ENCODE measurements around the gene STXBP6. TPM values are rescaled to one million over a fixed set of nuclear protein-coding genes. Genes with fewer than 3 reads are reported as not detected.

STXBP6 gene
- total RNA-seq, 1 donor from 2014 or later: 17.7 TPM

DNA sequence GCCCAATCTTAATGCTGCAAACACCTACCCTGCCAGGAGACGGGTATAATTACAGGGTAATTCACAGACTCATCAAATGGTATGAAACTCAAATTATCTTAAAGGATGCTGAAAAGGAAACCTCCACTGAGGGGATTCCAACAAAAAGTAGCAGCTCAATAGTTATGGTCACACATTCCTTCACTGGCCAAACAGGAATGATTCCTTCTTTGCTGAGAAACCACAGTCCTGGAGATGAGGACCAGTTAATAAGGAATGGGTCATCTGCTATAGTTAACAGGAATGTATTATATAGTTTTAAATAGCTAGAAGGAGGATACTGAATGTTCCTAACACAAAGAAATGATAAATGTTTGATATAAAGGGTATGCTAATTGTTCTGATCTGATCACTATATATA lies 136.9 kb downstream of the STXBP6 start:
- Histone ChIP-seq H3K4me1 (ENCODE audit: control insufficient read depth in 3 of 3, insufficient read depth in 3 of 3, low read length in 3 of 3) (peaks cover 0 to 6% (median 0%) of the 10 kb centered on the region in 3 donors), H3K9ac (ENCODE audit: low read depth in 1 of 3, low read length in 3 of 3) (no peak overlapping the region), H3K4me3 (ENCODE audit: low read length in 3 of 3) (no peak overlapping the region), H3K27ac (ENCODE audit: low read depth, low read length) (no peak overlapping the region), H3K27me3 (ENCODE audit: control insufficient read depth in 3 of 3, insufficient read depth in 3 of 3, low read length in 3 of 3) (no peaks in the 10 kb centered on the region), H3K9me3 (ENCODE audit: control insufficient read depth in 3 of 3, low read length in 3 of 3) (no peaks in the 10 kb centered on the region), H3K36me3 (ENCODE audit: control insufficient read depth in 3 of 3, insufficient read depth in 3 of 3, low read length in 3 of 3) (no peaks in the 10 kb centered on the region)

DNA sequence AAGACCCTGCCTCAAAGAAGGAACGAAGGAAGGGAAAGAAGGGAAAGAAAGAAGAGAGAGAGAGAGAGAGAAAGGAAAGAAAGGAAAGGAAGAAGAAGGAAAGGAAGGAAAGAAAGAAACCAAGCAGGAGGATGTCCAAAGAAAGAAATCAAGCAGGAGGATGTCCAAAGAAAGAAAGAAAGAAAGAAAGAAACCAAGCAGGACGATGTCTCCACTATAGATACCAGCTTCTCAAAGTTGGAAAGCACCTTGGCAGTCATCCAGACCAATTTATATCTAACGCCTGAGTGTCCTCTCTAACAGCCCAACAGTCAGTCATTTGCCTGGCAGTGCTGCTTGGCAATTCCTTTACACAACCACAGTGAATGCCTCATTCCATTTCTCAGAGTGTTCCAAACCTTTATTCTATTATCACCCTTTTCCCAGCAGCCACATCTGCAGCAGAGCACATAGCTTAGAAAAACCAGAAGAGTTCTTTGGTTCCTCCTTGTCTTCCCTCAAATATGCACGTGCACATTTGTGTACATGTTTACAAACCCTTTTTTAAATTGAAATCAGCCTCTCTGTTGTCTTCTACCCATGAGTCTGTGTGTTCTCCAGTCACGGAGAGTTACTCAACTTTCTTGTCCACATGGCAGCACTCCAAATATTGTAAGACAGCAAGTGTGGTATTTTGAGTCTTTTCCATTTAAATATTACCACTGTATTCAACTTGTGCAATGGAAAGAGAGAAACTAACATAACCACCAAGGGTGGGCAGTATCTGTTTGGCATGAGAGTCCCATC lies 138.4 kb downstream of the STXBP6 start:
- Histone ChIP-seq H3K9me3 (ENCODE audit: control insufficient read depth in 3 of 3, low read length in 3 of 3) (no peaks in the 10 kb centered on the region), H3K9ac (ENCODE audit: low read depth in 1 of 3, low read length in 3 of 3) (no peak overlapping the region), H3K27ac (ENCODE audit: low read depth, low read length) (no peak overlapping the region), H3K4me3 (ENCODE audit: low read length in 3 of 3) (peak overlapping the region in 1 of 3 donors; percentile 11), H3K4me1 (ENCODE audit: control insufficient read depth in 3 of 3, insufficient read depth in 3 of 3, low read length in 3 of 3) (peaks cover 0 to 6% (median 0%) of the 10 kb centered on the region in 3 donors), H3K36me3 (ENCODE audit: control insufficient read depth in 3 of 3, insufficient read depth in 3 of 3, low read length in 3 of 3) (no peaks in the 10 kb centered on the region), H3K27me3 (ENCODE audit: control insufficient read depth in 3 of 3, insufficient read depth in 3 of 3, low read length in 3 of 3) (no peaks in the 10 kb centered on the region)

DNA sequence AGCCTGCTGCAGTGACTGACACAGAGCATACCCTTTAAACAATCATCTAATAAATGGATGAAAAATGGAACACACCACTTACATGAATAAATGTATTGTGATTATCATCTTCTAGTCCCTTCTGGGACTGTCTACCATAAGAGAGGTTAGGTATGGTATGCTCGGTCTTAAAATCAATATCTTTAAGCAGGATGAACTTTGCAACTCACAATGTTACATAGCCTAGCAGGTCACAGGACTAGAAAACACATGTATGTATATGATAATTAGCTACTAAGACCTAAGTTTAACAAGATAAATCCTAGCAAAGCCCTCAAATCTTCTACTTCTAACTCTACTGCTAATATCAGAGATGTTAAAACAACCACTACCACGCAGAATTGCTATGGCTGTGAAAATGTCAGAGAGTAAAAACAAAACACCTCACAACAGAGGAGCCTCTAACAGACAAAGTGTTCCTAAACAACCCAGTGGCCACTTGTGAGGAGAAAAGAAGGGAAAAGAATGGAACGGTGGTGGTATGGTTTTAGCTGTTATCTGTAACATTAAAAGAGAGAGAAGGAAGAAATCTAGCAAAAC lies 139.4 kb downstream of the STXBP6 start:
- H3K9me3 ChIP-seq (ENCODE audit: control insufficient read depth in 3 of 3, low read length in 3 of 3): no peaks in the 10 kb centered on the region
- no peak overlapping the region for H3K4me3 ChIP-seq (ENCODE audit: low read length in 3 of 3)
- no peaks in the 10 kb centered on the region for H3K27me3 ChIP-seq (ENCODE audit: control insufficient read depth in 3 of 3, insufficient read depth in 3 of 3, low read length in 3 of 3)
- no peaks in the 10 kb centered on the region for H3K36me3 ChIP-seq (ENCODE audit: control insufficient read depth in 3 of 3, insufficient read depth in 3 of 3, low read length in 3 of 3)
- no peak overlapping the region for H3K27ac ChIP-seq (ENCODE audit: low read depth, low read length)
- no peak overlapping the region for H3K9ac ChIP-seq (ENCODE audit: low read depth in 1 of 3, low read length in 3 of 3)
- peaks cover 0 to 6% (median 0%) of the 10 kb centered on the region in 3 donors for H3K4me1 ChIP-seq (ENCODE audit: control insufficient read depth in 3 of 3, insufficient read depth in 3 of 3, low read length in 3 of 3)

DNA sequence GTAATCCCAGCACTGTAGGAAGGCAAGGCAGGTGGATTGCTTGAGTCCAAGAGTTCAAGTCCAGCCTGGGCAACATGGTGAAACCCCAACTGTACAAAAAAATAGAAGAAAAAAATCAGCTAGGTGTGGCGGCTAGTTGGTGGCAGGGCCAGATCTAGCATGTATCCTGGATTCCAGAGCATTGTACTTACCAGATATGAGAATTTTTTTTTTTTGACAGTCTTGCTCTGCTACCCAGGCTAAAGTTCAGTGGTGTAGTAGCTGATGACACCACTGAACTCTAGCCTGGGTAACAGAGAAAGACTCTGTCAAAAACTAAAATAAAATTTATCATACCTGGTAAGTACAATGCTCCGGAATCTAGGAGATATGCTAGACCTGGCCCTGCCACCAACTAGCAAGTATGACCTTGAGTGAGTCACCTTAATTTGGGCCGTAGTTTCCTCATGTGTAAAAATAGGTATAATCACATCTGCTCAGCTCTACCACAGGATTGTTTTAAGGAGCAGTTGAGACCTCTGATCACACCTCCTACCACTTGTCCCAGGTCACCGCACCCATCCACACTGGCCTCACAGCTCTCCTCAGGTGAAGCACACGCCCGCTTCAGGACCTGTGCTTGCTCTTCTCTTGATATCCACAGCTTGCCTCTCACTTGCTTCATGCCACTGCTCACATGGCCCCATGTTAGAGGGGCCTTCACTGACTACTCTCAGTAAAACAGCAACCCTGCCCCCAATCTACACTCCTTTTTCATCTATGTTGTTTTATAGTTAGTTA lies 140.2 kb downstream of the STXBP6 start:
- no peak overlapping the region for H3K4me3 ChIP-seq (ENCODE audit: low read length in 3 of 3)
- H3K36me3 ChIP-seq (ENCODE audit: control insufficient read depth in 3 of 3, insufficient read depth in 3 of 3, low read length in 3 of 3): no peaks in the 10 kb centered on the region
- H3K4me1 ChIP-seq (ENCODE audit: control insufficient read depth in 3 of 3, insufficient read depth in 3 of 3, low read length in 3 of 3): peaks cover 0 to 6% (median 0%) of the 10 kb centered on the region in 3 donors
- H3K9ac ChIP-seq (ENCODE audit: low read depth in 1 of 3, low read length in 3 of 3): no peak overlapping the region
- no peaks in the 10 kb centered on the region for H3K27me3 ChIP-seq (ENCODE audit: control insufficient read depth in 3 of 3, insufficient read depth in 3 of 3, low read length in 3 of 3)
- no peak overlapping the region for H3K27ac ChIP-seq (ENCODE audit: low read depth, low read length)
- H3K9me3 ChIP-seq (ENCODE audit: control insufficient read depth in 3 of 3, low read length in 3 of 3): no peaks in the 10 kb centered on the region

DNA sequence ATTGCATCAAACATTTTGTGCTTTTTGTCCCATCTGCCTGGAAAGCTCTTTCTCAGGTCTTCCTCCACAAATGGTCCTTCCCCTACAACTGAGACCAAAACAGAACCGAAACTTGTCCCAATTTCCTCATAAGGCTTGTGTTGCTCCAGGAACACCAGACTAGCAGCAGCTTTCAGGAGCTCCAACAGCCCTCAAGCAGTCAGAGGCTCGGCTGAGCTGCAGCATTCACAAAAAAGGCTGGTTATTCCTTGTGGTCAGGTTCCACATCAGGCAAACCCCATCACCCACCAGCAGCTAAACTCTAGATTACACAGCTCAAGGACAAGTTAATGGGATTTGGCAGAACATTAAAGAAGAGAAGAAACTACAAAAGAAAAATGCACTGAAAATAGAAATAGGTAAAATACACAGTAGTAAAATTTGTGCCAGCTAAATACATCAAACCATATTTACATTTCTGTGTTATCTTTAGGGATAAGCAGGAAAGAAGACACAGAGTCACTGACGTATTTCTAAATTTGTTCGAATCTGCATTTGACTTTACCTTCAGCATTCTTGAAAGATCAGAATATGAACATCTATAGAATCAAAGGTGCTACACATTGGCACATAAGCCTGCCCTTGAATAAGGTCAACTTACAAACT lies 141.2 kb downstream of the STXBP6 start:
- Histone ChIP-seq H3K9me3 (ENCODE audit: control insufficient read depth in 3 of 3, low read length in 3 of 3) (no peaks in the 10 kb centered on the region), H3K27ac (ENCODE audit: low read depth, low read length) (no peak overlapping the region), H3K9ac (ENCODE audit: low read depth in 1 of 3, low read length in 3 of 3) (no peak overlapping the region), H3K4me3 (ENCODE audit: low read length in 3 of 3) (no peak overlapping the region), H3K36me3 (ENCODE audit: control insufficient read depth in 3 of 3, insufficient read depth in 3 of 3, low read length in 3 of 3) (no peaks in the 10 kb centered on the region), H3K4me1 (ENCODE audit: control insufficient read depth in 3 of 3, insufficient read depth in 3 of 3, low read length in 3 of 3) (peaks cover 0 to 6% (median 0%) of the 10 kb centered on the region in 3 donors), H3K27me3 (ENCODE audit: control insufficient read depth in 3 of 3, insufficient read depth in 3 of 3, low read length in 3 of 3) (no peaks in the 10 kb centered on the region)

DNA sequence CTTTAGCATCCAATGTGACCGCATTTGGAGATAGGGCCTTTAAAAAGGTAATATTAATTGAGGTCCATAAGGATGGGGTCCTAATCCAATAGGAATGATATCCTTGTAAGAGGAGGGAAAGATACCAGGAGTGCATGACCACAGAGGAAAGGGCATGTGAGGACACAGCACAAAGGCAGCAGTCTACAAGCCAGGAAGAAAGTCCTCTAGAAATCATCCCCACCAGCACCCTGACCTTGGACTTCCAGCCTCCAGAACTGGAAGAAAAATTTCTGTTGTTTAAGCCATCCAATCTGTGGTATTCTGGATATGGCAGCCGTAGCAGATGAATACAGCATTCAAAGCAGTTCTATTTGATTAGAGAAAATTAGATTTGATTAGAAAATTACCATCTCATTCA lies 145.4 kb downstream of the STXBP6 start:
- Histone ChIP-seq H3K9ac (ENCODE audit: low read depth in 1 of 3, low read length in 3 of 3) (no peak overlapping the region), H3K27me3 (ENCODE audit: control insufficient read depth in 3 of 3, insufficient read depth in 3 of 3, low read length in 3 of 3) (no peaks in the 10 kb centered on the region), H3K27ac (ENCODE audit: low read depth, low read length) (no peak overlapping the region), H3K36me3 (ENCODE audit: control insufficient read depth in 3 of 3, insufficient read depth in 3 of 3, low read length in 3 of 3) (no peaks in the 10 kb centered on the region), H3K4me3 (ENCODE audit: low read length in 3 of 3) (no peak overlapping the region), H3K9me3 (ENCODE audit: control insufficient read depth in 3 of 3, low read length in 3 of 3) (no peaks in the 10 kb centered on the region), H3K4me1 (ENCODE audit: control insufficient read depth in 3 of 3, insufficient read depth in 3 of 3, low read length in 3 of 3) (no peaks in the 10 kb centered on the region)

DNA sequence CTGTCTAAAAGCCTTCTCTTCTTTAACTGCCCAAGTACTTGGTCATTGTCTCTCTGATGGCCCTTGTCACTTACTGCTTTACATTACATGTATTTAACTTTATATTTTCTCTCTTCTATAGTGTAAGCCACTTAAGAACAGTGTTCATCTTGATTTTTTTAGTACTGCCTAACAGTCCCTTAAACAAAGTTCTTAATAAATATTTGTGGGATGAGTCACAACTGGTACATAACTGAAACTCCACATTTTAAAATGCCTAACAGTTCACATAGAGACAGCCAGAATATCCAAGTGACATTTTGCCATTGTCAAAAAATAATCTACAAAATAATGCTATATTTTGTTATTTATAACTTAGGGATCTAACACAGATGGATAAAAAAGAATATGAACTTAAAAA lies 146.6 kb downstream of the STXBP6 start:
- no peak overlapping the region for H3K9ac ChIP-seq (ENCODE audit: low read depth in 1 of 3, low read length in 3 of 3)
- H3K4me3 ChIP-seq (ENCODE audit: low read length in 3 of 3): no peak overlapping the region
- H3K9me3 ChIP-seq (ENCODE audit: control insufficient read depth in 3 of 3, low read length in 3 of 3): no peaks in the 10 kb centered on the region
- no peak overlapping the region for H3K27ac ChIP-seq (ENCODE audit: low read depth, low read length)
- H3K27me3 ChIP-seq (ENCODE audit: control insufficient read depth in 3 of 3, insufficient read depth in 3 of 3, low read length in 3 of 3): no peaks in the 10 kb centered on the region
- H3K36me3 ChIP-seq (ENCODE audit: control insufficient read depth in 3 of 3, insufficient read depth in 3 of 3, low read length in 3 of 3): no peaks in the 10 kb centered on the region
- no peaks in the 10 kb centered on the region for H3K4me1 ChIP-seq (ENCODE audit: control insufficient read depth in 3 of 3, insufficient read depth in 3 of 3, low read length in 3 of 3)

DNA sequence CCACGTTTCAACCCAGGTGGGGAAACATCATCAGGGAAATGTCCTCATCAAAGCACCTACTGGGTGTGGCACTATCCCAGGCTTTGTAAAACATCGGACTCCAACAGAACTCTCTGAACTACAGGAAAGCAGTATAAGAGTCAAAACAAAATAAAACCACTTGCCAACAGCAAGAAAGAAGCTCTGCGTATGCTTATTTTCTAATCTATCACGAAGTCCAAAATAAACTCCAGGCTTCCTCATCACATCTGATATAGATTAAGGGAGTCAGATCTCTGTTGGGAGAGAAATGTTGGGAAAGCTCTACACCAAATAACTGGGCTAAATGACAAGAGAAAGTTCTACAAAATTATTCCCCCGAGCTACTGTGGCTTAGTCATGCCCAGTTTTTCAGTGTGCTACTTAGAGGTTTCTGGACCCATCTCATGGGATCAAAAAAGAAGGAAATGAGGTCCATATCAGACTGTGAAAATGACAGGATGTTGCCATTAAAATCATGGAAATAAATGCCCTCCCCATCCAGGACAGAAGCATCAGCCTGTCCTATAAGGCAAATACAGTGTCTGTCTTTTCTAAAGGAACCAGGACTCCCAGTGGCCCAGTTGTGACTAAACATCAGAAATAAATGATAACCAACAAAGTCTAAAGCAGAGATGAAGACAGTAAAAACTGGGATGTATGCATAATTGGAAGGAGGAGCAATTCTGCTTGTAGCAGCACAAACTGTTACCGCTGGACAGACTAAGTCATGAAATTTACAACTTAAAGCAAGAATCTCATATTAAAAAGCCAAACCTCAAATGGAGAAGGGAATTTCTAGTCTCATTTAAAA lies 149.5 kb downstream of the STXBP6 start:
- H3K9me3 ChIP-seq (ENCODE audit: control insufficient read depth in 3 of 3, low read length in 3 of 3): no peaks in the 10 kb centered on the region
- no peaks in the 10 kb centered on the region for H3K27me3 ChIP-seq (ENCODE audit: control insufficient read depth in 3 of 3, insufficient read depth in 3 of 3, low read length in 3 of 3)
- no peaks in the 10 kb centered on the region for H3K4me1 ChIP-seq (ENCODE audit: control insufficient read depth in 3 of 3, insufficient read depth in 3 of 3, low read length in 3 of 3)
- no peak overlapping the region for H3K4me3 ChIP-seq (ENCODE audit: low read length in 3 of 3)
- H3K36me3 ChIP-seq (ENCODE audit: control insufficient read depth in 3 of 3, insufficient read depth in 3 of 3, low read length in 3 of 3): no peaks in the 10 kb centered on the region
- H3K27ac ChIP-seq (ENCODE audit: low read depth, low read length): peak overlapping the region; percentile 23
- H3K9ac ChIP-seq (ENCODE audit: low read depth in 1 of 3, low read length in 3 of 3): peak overlapping the region in 1 of 3 donors; percentile 0

DNA sequence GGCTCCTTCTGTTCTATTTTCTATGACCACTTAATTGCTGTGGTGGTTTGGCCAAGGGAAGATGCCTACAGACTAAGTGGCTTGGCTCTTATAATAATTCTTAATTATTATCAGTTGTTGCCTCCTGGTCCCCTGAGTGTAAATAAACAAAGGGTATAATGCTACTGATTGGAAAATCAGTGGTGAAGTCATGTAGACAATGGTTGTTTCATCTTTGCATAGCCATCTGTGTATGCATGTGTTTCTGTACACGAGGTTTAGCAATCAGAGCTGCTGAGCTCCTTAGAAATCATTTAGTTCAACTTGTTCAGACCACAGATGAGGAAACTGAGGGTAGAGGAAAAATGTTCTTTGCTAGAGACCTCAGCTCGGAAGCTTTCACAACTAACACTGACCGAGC lies 152.2 kb downstream of the STXBP6 start:
- Histone ChIP-seq H3K9me3 (ENCODE audit: control insufficient read depth in 3 of 3, low read length in 3 of 3) (no peaks in the 10 kb centered on the region), H3K36me3 (ENCODE audit: control insufficient read depth in 3 of 3, insufficient read depth in 3 of 3, low read length in 3 of 3) (no peaks in the 10 kb centered on the region), H3K27ac (ENCODE audit: low read depth, low read length) (no peak overlapping the region), H3K27me3 (ENCODE audit: control insufficient read depth in 3 of 3, insufficient read depth in 3 of 3, low read length in 3 of 3) (no peaks in the 10 kb centered on the region), H3K4me1 (ENCODE audit: control insufficient read depth in 3 of 3, insufficient read depth in 3 of 3, low read length in 3 of 3) (no peaks in the 10 kb centered on the region), H3K9ac (ENCODE audit: low read depth in 1 of 3, low read length in 3 of 3) (no peak overlapping the region), H3K4me3 (ENCODE audit: low read length in 3 of 3) (no peak overlapping the region)

Measured in skeletal muscle tissue (tissue), 4 donors.